Muscle of arm (tissue), 14 donors: ENCODE measurements around the gene VPS41. TPM values are rescaled to one million over a fixed set of nuclear protein-coding genes. Genes with fewer than 3 reads are reported as not detected.
"Not testable (repeated sequence)": the region's sequence is repeated elsewhere in the genome, so short reads cannot be mapped to it uniquely, and the experiment has no call there.

Experiments
- DNase-seq: peaks from one replicate; pipeline ENCODE4 v3.0.0-alpha.2; 2013
- long read RNA-seq, 11 donors: transcript quantifications; one replicate each; lab custom pipeline, GENCODE V29; 2026
- polyA plus RNA-seq, 12 donors: library from polyadenylated mRNA; unstranded; fragments of 120-200 nt; gene quantifications; one replicate each; pipeline ENCODE4 v1.2.1, GENCODE V29; 2013; ENCODE audit not compliant: insufficient read length in 12 of 12

VPS41 gene
- 10 to 100 TPM in 11 of 12 donors, not detected in 1; 27.9 to 49.5 (median 43.3) TPM for polyA plus RNA-seq
- long read RNA-seq, donor 1, full-length matches to known transcripts, result 6 of 6 reads
- long read RNA-seq, donor 1, partial matches to known transcripts, result 0 of 6 reads
- long read RNA-seq, donor 1, other reads (novel, unspliced or antisense), result 0 of 6 reads
- long read RNA-seq, donor 2, full-length matches to known transcripts, result 7 of 7 reads
- long read RNA-seq, donor 2, partial matches to known transcripts, result 0 of 7 reads
- long read RNA-seq, donor 2, other reads (novel, unspliced or antisense), result 0 of 7 reads
- long read RNA-seq, donor 3, full-length matches to known transcripts, result 3 of 3 reads
- long read RNA-seq, donor 3, partial matches to known transcripts, result 0 of 3 reads
- long read RNA-seq, donor 3, other reads (novel, unspliced or antisense), result 0 of 3 reads
- long read RNA-seq, donor 4, partial matches to known transcripts, result 0 of 1 reads
- long read RNA-seq, donor 4, other reads (novel, unspliced or antisense), result 0 of 1 reads
- long read RNA-seq, donor 5, full-length matches to known transcripts, result 10 of 10 reads
- long read RNA-seq, donor 5, partial matches to known transcripts, result 0 of 10 reads
- long read RNA-seq, donor 5, other reads (novel, unspliced or antisense), result 0 of 10 reads
- long read RNA-seq, donor 6, full-length matches to known transcripts, result 4 of 4 reads
- long read RNA-seq, donor 6, partial matches to known transcripts, result 0 of 4 reads
- long read RNA-seq, donor 6, other reads (novel, unspliced or antisense), result 0 of 4 reads
- long read RNA-seq, donor 7, full-length matches to known transcripts, result 2 of 2 reads
- long read RNA-seq, donor 7, partial matches to known transcripts, result 0 of 2 reads
- long read RNA-seq, donor 7, other reads (novel, unspliced or antisense), result 0 of 2 reads
- long read RNA-seq, donor 8, full-length matches to known transcripts, result 11 of 11 reads
- long read RNA-seq, donor 8, partial matches to known transcripts, result 0 of 11 reads
- long read RNA-seq, donor 8, other reads (novel, unspliced or antisense), result 0 of 11 reads
- long read RNA-seq, donor 9, full-length matches to known transcripts, result 3 of 3 reads
- long read RNA-seq, donor 9, partial matches to known transcripts, result 0 of 3 reads
- long read RNA-seq, donor 9, other reads (novel, unspliced or antisense), result 0 of 3 reads
- long read RNA-seq, donor 10, full-length matches to known transcripts, result 4 of 4 reads
- long read RNA-seq, donor 10, partial matches to known transcripts, result 0 of 4 reads
- long read RNA-seq, donor 10, other reads (novel, unspliced or antisense), result 0 of 4 reads
- long read RNA-seq, donor 11, full-length matches to known transcripts, result 5 of 5 reads
- long read RNA-seq, donor 11, partial matches to known transcripts, result 0 of 5 reads
- long read RNA-seq, donor 11, other reads (novel, unspliced or antisense), result 0 of 5 reads

GRCh38 chr7:38908759-38909335 lies at the start of gene VPS41:
VPS41 (minus strand) TSS chr7:38909191; CDS start chr7:38909174, 17 bp downstream.
- peak; percentile 81 for DNase-seq

GRCh38 chr7:38955892-38956291 lies 46.9 kb upstream of the VPS41 start:
- no peak for DNase-seq

- DNase-seq, result no peak
Measured at GRCh38 chr7:38953971-38954370, 45.0 kb upstream of the VPS41 start.

- DNase-seq, result no peak
Measured at GRCh38 chr7:38953227-38953626, 44.2 kb upstream of the VPS41 start.

GRCh38 chr7:38951213-38951612 lies 42.2 kb upstream of the VPS41 start:
- no peak for DNase-seq

GRCh38 chr7:38950309-38950708 lies 41.3 kb upstream of the VPS41 start:
- no peak for DNase-seq

- not testable (repeated sequence) for DNase-seq
Measured at GRCh38 chr7:38947541-38947940, 38.5 kb upstream of the VPS41 start.

GRCh38 chr7:38942431-38943051 lies 33.5 kb upstream of the VPS41 start:
- DNase-seq, result no peak

GRCh38 chr7:38940774-38941173 lies 31.8 kb upstream of the VPS41 start:
- DNase-seq, result no peak

- no peak for DNase-seq
Measured at GRCh38 chr7:38938589-38938988, 29.6 kb upstream of the VPS41 start.

GRCh38 chr7:38938001-38938485 lies 29.1 kb upstream of the VPS41 start:
- no peak for DNase-seq

- no peak for DNase-seq
Measured at GRCh38 chr7:38936641-38937040, 27.6 kb upstream of the VPS41 start.

GRCh38 chr7:38934536-38934935 lies 25.5 kb upstream of the VPS41 start:
- DNase-seq, result no peak

GRCh38 chr7:38934051-38934450 lies 25.1 kb upstream of the VPS41 start:
- no peak for DNase-seq

- peak; percentile 46 for DNase-seq
Measured at GRCh38 chr7:38932509-38933168, 23.6 kb upstream of the VPS41 start.

- DNase-seq, result no peak
Measured at GRCh38 chr7:38929460-38930171, 20.6 kb upstream of the VPS41 start.

GRCh38 chr7:38928506-38928905 lies 19.5 kb upstream of the VPS41 start:
- no peak for DNase-seq

- DNase-seq, result no peak
Measured at GRCh38 chr7:38927751-38928150, 18.8 kb upstream of the VPS41 start.

- DNase-seq, result no peak
Measured at GRCh38 chr7:38920731-38921130, 11.7 kb upstream of the VPS41 start.
